OCI-LY3 (cell line): ENCODE measurements around the gene ANKS1B.

ENCODE experiments used
- H2AFZ ChIP-seq: fragments of 200-600, 300-600 bp; shearing (Covaris generic); 2 replicates; pipeline ENCODE4 v1.6.0; 2014; ENCODE audit warnings: antibody characterized with exemption, low read depth, low read length
- H3K27ac ChIP-seq: fragments of 200-600, 300-600 bp; sonication (generic); 2 replicates; pipeline ENCODE4 v1.5.1; 2014; ENCODE audit warnings: mild to moderate bottlenecking, low read length, moderate library complexity, mixed read lengths
- H3K27me3 ChIP-seq: fragments of 200-600, 300-600 bp; sonication (generic); 2 replicates; pipeline ENCODE4 v1.6.1; 2014; ENCODE audit warnings: low read depth, low read length, mixed read lengths
- H3K36me3 ChIP-seq: fragments of 200-600, 300-600 bp; sonication (generic); replicated peaks from 2 replicates; pipeline ENCODE3; 2014; ENCODE audit warnings: low read depth, low read length, mixed read lengths
- H3K4me1 ChIP-seq: fragments of 300-600, 200-600 bp; sonication (generic); 2 replicates; pipeline ENCODE4 v1.6.1; 2014; ENCODE audit warnings: low read length, mixed read lengths
- H3K4me2 ChIP-seq: fragments of 200-600, 300-600 bp; sonication (generic); 2 replicates; pipeline ENCODE4 v1.6.1; 2014; ENCODE audit warnings: low read length, mixed read lengths
- H3K4me3 ChIP-seq: fragments of 300-600, 200-600 bp; sonication (generic); 2 replicates; pipeline ENCODE4 v1.5.1; 2014; ENCODE audit warnings: antibody characterized with exemption, mild to moderate bottlenecking, low read length, moderate library complexity
- H3K79me2 ChIP-seq: fragments of 300-600, 200-600 bp; shearing (Covaris generic); 2 replicates; pipeline ENCODE4 v1.6.1; 2014; ENCODE audit warnings: mild to moderate bottlenecking, low read length, mixed read lengths
- H3K9ac ChIP-seq: fragments of 300-600, 200-600 bp; shearing (Covaris generic); 2 replicates; pipeline ENCODE4 v1.6.0; 2014; ENCODE audit warnings: mild to moderate bottlenecking, low read length, moderate library complexity
- H3K9me3 ChIP-seq: fragments of 200-600, 300-600 bp; shearing (Covaris generic); 2 replicates; pipeline ENCODE4 v1.6.1; 2014; ENCODE audit warnings: low read length, mixed read lengths; ENCODE audit not compliant: insufficient read depth
- H4K20me1 ChIP-seq: fragments of 200-600, 300-600 bp; sonication (generic); 2 replicates; pipeline ENCODE4 v1.6.1; 2016; ENCODE audit warnings: low read length, mixed read lengths; ENCODE audit not compliant: insufficient read depth
- CTCF ChIP-seq: fragments of 200-600, 300-600 bp; sonication (generic); IDR thresholded peaks from 2 replicates; pipeline ENCODE4 v1.5.1; 2014; ENCODE audit warnings: antibody characterized with exemption, low read length, low read depth
- EZH2phosphoT487 ChIP-seq: fragments of 200-600 bp; shearing (Covaris generic); IDR thresholded peaks from 2 replicates; pipeline ENCODE4 v1.6.1; 2018; ENCODE audit warnings: antibody characterized with exemption, mixed run types, low read depth

ANKS1B gene

GRCh38 chr12:98738539-98738938 lies 1246.2 kb downstream of the ANKS1B start:
- no peaks in the 10 kb centered on the region for H4K20me1 ChIP-seq
- no peak overlapping the region for H3K4me2 ChIP-seq
- H3K4me1 ChIP-seq, result no peaks in the 10 kb centered on the region
- no peaks in the 10 kb centered on the region for H3K9me3 ChIP-seq
- no peak overlapping the region for H3K9ac ChIP-seq
- H3K27ac ChIP-seq, result no peak overlapping the region
- no peaks in the 10 kb centered on the region for H3K36me3 ChIP-seq
- H2AFZ ChIP-seq, result no peak overlapping the region
- TF ChIP-seq CTCF (no peak), EZH2phosphoT487 (no peak)
- no peaks in the 10 kb centered on the region for H3K79me2 ChIP-seq
- H3K27me3 ChIP-seq, result no peaks in the 10 kb centered on the region
- H3K4me3 ChIP-seq, result no peak overlapping the region

GRCh38 chr12:98738002-98738401 lies 1246.7 kb downstream of the ANKS1B start:
- H3K79me2 ChIP-seq, result no peaks in the 10 kb centered on the region
- H2AFZ ChIP-seq, result no peak overlapping the region
- no peaks in the 10 kb centered on the region for H3K36me3 ChIP-seq
- no peaks in the 10 kb centered on the region for H3K4me1 ChIP-seq
- no peaks in the 10 kb centered on the region for H3K9me3 ChIP-seq
- no peaks in the 10 kb centered on the region for H3K27me3 ChIP-seq
- no peak overlapping the region for H3K4me2 ChIP-seq
- H4K20me1 ChIP-seq, result no peaks in the 10 kb centered on the region
- H3K9ac ChIP-seq, result no peak overlapping the region
- TF ChIP-seq EZH2phosphoT487, result no peak
- TF ChIP-seq CTCF, result no peak
- no peak overlapping the region for H3K4me3 ChIP-seq
- H3K27ac ChIP-seq, result no peak overlapping the region

GRCh38 chr12:98737322-98737712 lies 1247.4 kb downstream of the ANKS1B start:
- Histone ChIP-seq H3K36me3 (peaks cover 5% of the 10 kb centered on the region), H3K27ac (no peak overlapping the region), H3K4me1 (no peaks in the 10 kb centered on the region), H3K4me2 (no peak overlapping the region), H2AFZ (no peak overlapping the region), H4K20me1 (no peaks in the 10 kb centered on the region), H3K79me2 (no peaks in the 10 kb centered on the region), H3K4me3 (no peak overlapping the region), H3K9me3 (no peaks in the 10 kb centered on the region), H3K27me3 (no peaks in the 10 kb centered on the region), H3K9ac (no peak overlapping the region)
- no peak for TF ChIP-seq CTCF
- no peak for TF ChIP-seq EZH2phosphoT487

- H3K27me3 ChIP-seq, result no peaks in the 10 kb centered on the region
Observed at GRCh38 chr12:98736352-98737321, 1248.1 kb downstream of the ANKS1B start.

More at GRCh38 chr12:98736352-98737321, 1248.1 kb downstream of the ANKS1B start:
- Histone ChIP-seq H3K4me3 (no peak overlapping the region), H3K36me3 (peaks cover 7% of the 10 kb centered on the region), H2AFZ (no peak overlapping the region), H3K9ac (no peak overlapping the region), H3K4me2 (no peak overlapping the region), H3K79me2 (no peaks in the 10 kb centered on the region), H4K20me1 (no peaks in the 10 kb centered on the region), H3K4me1 (no peaks in the 10 kb centered on the region), H3K9me3 (no peaks in the 10 kb centered on the region), H3K27ac (no peak overlapping the region)
- TF ChIP-seq CTCF (no peak), EZH2phosphoT487 (no peak)
